Esophagus squamous epithelium (tissue), 5 donors: Measurements from ENCODE around the gene ARHGAP9. TPM values are rescaled to one million over a fixed set of nuclear protein-coding genes. Genes with fewer than 3 reads are reported as not detected.
A peak's percentile ranks its signal among the peaks of the same experiment; 100 is the strongest.

Source experiments
- DNase-seq: peaks from one replicate; lab custom pipeline; 2025; lab: John Stamatoyannopoulos, UW
- H3K27ac ChIP-seq, 4 donors: fragments of 200-600 bp; sonication (generic); one replicate each; pipeline ENCODE4 v1.5.1; 2016 to 2019; ENCODE audit warnings: mild to moderate bottlenecking in 1 of 4
- H3K27me3 ChIP-seq, 4 donors: fragments of 200-600 bp; sonication (generic); 1 replicate in 3 of 4; 2 replicates in 1 of 4; pipeline versions ENCODE4 v1.5.1 to v1.6.0; 2017 to 2021; ENCODE audit warnings: antibody characterized with exemption in 1 of 4
- H3K36me3 ChIP-seq, 3 donors: fragments of 200-600 bp; sonication (generic); one replicate each; pipeline ENCODE4 v1.5.1; 2016 to 2019
- H3K4me1 ChIP-seq, 3 donors: fragments of 200-600 bp; sonication (generic); one replicate each; pipeline ENCODE4 v1.5.1; 2017 to 2019
- H3K4me3 ChIP-seq, 4 donors: fragments of 200-600 bp; sonication (generic); 1 replicate in 3 of 4; 2 replicates in 1 of 4; pipeline ENCODE4 v1.5.1; 2016 to 2019; ENCODE audit warnings: mild to moderate bottlenecking in 2 of 4, moderate library complexity in 1 of 4
- H3K9me3 ChIP-seq, 3 donors: fragments of 200-600 bp; sonication (generic); one replicate each; pipeline ENCODE4 v1.5.1; 2016 to 2019
- POLR2A ChIP-seq, 4 donors: fragments of 450-650 bp; IDR thresholded peaks; one replicate each; pipeline ENCODE4 v1.6.1; 2017; ENCODE audit warnings: antibody characterized with exemption in 4 of 4, mild to moderate bottlenecking in 4 of 4, moderate library complexity in 3 of 4
- WGBS, 2 donors: methylation state at CpG; one replicate each; pipeline ENCODE4 v1.1.5; 2018; 5-methylcytosine and 5-hydroxymethylcytosine counted together
- intact Hi-C: fragments of 100-400 bp; cut with DNase I; formaldehyde crosslinking; loops from one replicate; pipeline ENCODE4 v1.15.0; 2022
- total RNA-seq, 4 donors: library from RNA; depleted of rRNA; stranded (reverse); fragments of >200 nt; gene quantifications; one replicate each; pipeline ENCODE4 v1.1.0, GENCODE V29; 2016
- TF ChIP-seq, protein P1 (sequence below), 6 experiments: fragments of 450-650 bp in 4 of 6; fragments of 200-600 bp in 2 of 6; sonication (generic) in 2 of 6; IDR thresholded peaks; one replicate each; pipeline ENCODE4 v1.5.1; 2016 to 2019; ENCODE audit warnings: antibody characterized with exemption in 6 of 6, mild to moderate bottlenecking in 4 of 6, moderate library complexity in 4 of 6
- donor health status: DM: yes; HTN: yes; CAD: no.

The ARHGAP9 gene
- total RNA-seq, 4 donors from 2014 or later, result 4.5 to 20.4 (median 11.3) TPM

GRCh38 chr12:57459055-57459749, 20.5 kb downstream of the ARHGAP9 start:
- WGBS, 2 donors, result 0 to 1% methylated on average over 16 to 22 of the region's 24 CpGs
- TF ChIP-seq, protein P1, sequence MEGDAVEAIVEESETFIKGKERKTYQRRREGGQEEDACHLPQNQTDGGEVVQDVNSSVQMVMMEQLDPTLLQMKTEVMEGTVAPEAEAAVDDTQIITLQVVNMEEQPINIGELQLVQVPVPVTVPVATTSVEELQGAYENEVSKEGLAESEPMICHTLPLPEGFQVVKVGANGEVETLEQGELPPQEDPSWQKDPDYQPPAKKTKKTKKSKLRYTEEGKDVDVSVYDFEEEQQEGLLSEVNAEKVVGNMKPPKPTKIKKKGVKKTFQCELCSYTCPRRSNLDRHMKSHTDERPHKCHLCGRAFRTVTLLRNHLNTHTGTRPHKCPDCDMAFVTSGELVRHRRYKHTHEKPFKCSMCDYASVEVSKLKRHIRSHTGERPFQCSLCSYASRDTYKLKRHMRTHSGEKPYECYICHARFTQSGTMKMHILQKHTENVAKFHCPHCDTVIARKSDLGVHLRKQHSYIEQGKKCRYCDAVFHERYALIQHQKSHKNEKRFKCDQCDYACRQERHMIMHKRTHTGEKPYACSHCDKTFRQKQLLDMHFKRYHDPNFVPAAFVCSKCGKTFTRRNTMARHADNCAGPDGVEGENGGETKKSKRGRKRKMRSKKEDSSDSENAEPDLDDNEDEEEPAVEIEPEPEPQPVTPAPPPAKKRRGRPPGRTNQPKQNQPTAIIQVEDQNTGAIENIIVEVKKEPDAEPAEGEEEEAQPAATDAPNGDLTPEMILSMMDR (IDR thresholded peaks at IDR 0.05), result peak; percentile 96 to 99 (median 98)
- peak in 2 of 4 donors; percentile 4 to 49 for TF ChIP-seq POLR2A (IDR thresholded peaks at IDR 0.05)
- peak; percentile 73 for DNase-seq

GRCh38 chr12:57458665-57459054, 21.0 kb downstream of the ARHGAP9 start:
- no peak for DNase-seq
- no peak for TF ChIP-seq POLR2A (IDR thresholded peaks at IDR 0.05)
- TF ChIP-seq, protein P1 (IDR thresholded peaks at IDR 0.05), result no peak
- Histone ChIP-seq H3K9me3 (no peaks in the 10 kb centered on the region), H3K27ac (peak overlapping the region; percentile 57 to 90 (median 78)), H3K36me3 (no peaks in the 10 kb centered on the region), H3K4me3 (peak overlapping the region; percentile 39 to 82 (median 61)), H3K27me3 (peaks cover 0 to 43% (median 0%) of the 10 kb centered on the region in 4 donors), H3K4me1 (peaks cover 25 to 52% (median 33%) of the 10 kb centered on the region in 3 donors)
- intact Hi-C loops, result loop anchor here (10.0 kb wide), 1 partner anchor 154 kb away; no protein-coding TSS in a partner anchor
- WGBS, 2 donors, result 27 to 31% methylated on average over 3 of the region's 3 CpGs

More at GRCh38 chr12:57459055-57459749, 20.5 kb downstream of the ARHGAP9 start:
- Histone ChIP-seq H3K27ac (peak overlapping the region; percentile 57 to 90 (median 78)), H3K9me3 (no peaks in the 10 kb centered on the region), H3K4me1 (peaks cover 25 to 52% (median 33%) of the 10 kb centered on the region in 3 donors), H3K4me3 (peak overlapping the region; percentile 39 to 82 (median 61)), H3K36me3 (no peaks in the 10 kb centered on the region), H3K27me3 (peaks cover 0 to 46% (median 0%) of the 10 kb centered on the region in 4 donors)
- intact Hi-C loops, result loop anchor here (10.0 kb wide), 1 partner anchor 154 kb away; no protein-coding TSS in a partner anchor

DNA sequence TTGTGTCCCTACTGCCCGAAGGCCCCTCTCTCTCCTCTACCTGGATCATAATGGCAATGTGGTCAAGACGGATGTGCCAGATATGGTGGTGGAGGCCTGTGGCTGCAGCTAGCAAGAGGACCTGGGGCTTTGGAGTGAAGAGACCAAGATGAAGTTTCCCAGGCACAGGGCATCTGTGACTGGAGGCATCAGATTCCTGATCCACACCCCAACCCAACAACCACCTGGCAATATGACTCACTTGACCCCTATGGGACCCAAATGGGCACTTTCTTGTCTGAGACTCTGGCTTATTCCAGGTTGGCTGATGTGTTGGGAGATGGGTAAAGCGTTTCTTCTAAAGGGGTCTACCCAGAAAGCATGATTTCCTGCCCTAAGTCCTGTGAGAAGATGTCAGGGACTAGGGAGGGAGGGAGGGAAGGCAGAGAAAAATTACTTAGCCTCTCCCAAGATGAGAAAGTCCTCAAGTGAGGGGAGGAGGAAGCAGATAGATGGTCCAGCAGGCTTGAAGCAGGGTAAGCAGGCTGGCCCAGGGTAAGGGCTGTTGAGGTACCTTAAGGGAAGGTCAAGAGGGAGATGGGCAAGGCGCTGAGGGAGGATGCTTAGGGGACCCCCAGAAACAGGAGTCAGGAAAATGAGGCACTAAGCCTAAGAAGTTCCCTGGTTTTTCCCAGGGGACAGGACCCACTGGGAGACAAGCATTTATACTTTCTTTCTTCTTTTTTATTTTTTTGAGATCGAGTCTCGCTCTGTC, 22.8 kb downstream of the ARHGAP9 start:
- Histone ChIP-seq H3K4me3 (no peak overlapping the region), H3K9me3 (no peaks in the 10 kb centered on the region), H3K27ac (no peak overlapping the region), H3K27me3 (peaks cover 0 to 48% (median 0%) of the 10 kb centered on the region in 4 donors), H3K4me1 (peaks cover 25 to 53% (median 29%) of the 10 kb centered on the region in 3 donors), H3K36me3 (no peaks in the 10 kb centered on the region)
- TF ChIP-seq POLR2A (IDR thresholded peaks at IDR 0.05), result no peak
- TF ChIP-seq, protein P1 (IDR thresholded peaks at IDR 0.05), result no peak
- intact Hi-C loops, result loop anchor here (10.0 kb wide), 1 partner anchor 152 kb away; no protein-coding TSS in a partner anchor
- no peak for DNase-seq
- 93 to 94% methylated on average over 4 of the region's 6 CpGs for WGBS, 2 donors

DNA sequence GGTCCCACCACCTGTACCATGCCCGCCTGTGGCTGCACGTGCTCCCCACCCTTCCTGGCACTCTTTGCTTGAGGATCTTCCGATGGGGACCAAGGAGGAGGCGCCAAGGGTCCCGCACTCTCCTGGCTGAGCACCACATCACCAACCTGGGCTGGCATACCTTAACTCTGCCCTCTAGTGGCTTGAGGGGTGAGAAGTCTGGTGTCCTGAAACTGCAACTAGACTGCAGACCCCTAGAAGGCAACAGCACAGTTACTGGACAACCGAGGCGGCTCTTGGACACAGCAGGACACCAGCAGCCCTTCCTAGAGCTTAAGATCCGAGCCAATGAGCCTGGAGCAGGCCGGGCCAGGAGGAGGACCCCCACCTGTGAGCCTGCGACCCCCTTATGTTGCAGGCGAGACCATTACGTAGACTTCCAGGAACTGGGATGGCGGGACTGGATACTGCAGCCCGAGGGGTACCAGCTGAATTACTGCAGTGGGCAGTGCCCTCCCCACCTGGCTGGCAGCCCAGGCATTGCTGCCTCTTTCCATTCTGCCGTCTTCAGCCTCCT, 23.4 kb downstream of the ARHGAP9 start:
- Histone ChIP-seq H3K27ac (no peak overlapping the region), H3K27me3 (peaks cover 0 to 48% (median 0%) of the 10 kb centered on the region in 4 donors), H3K4me1 (peaks cover 22 to 46% (median 22%) of the 10 kb centered on the region in 3 donors), H3K4me3 (no peak overlapping the region), H3K36me3 (no peaks in the 10 kb centered on the region), H3K9me3 (no peaks in the 10 kb centered on the region)
- WGBS, 2 donors, result 10 to 20% methylated on average over 5 to 12 of the region's 15 CpGs
- no peak for DNase-seq
- intact Hi-C loops, result loop anchor here (10.0 kb wide), 1 partner anchor 151 kb away; no protein-coding TSS in a partner anchor
- TF ChIP-seq POLR2A (IDR thresholded peaks at IDR 0.05), result no peak
- TF ChIP-seq, protein P1 (IDR thresholded peaks at IDR 0.05), result peak; percentile 17 to 55 (median 40)
